KMS-11 (cell line): ENCODE data around the gene CNPY2.

Experiments
- H2AFZ ChIP-seq: fragments of 200-600 bp; sonication (generic); 2 replicates; pipeline ENCODE4 v1.6.1; 2016; ENCODE audit warnings: antibody characterized with exemption, mixed run types, low read depth
- H3K27ac ChIP-seq: fragments of 200-600 bp; sonication (generic); 2 replicates; pipeline ENCODE4 v1.6.1; 2016; ENCODE audit warnings: mild to moderate bottlenecking, mixed run types
- H3K27me3 ChIP-seq: fragments of 200-600 bp; sonication (generic); 2 replicates; pipeline ENCODE4 v1.6.1; 2017; ENCODE audit warnings: mild to moderate bottlenecking, low read depth, mixed run types, moderate library complexity; ENCODE audit not compliant: insufficient read depth
- H3K36me3 ChIP-seq: fragments of 200-600 bp; sonication (generic); 2 replicates; pipeline ENCODE4 v1.6.1; 2017; ENCODE audit warnings: mild to moderate bottlenecking, mixed run types; ENCODE audit not compliant: insufficient read depth
- H3K4me1 ChIP-seq: fragments of 200-600 bp; sonication (generic); 2 replicates; pipeline ENCODE4 v1.6.1; 2016; ENCODE audit warnings: mild to moderate bottlenecking, low read depth, mixed run types; ENCODE audit not compliant: poor library complexity, severe bottlenecking
- H3K4me2 ChIP-seq: fragments of 200-600 bp; sonication (generic); 2 replicates; pipeline ENCODE4 v1.7.0; 2016; ENCODE audit warnings: mild to moderate bottlenecking, mixed run types
- H3K4me3 ChIP-seq: fragments of 200-600 bp; sonication (generic); IDR thresholded peaks from 2 replicates; pipeline ENCODE4 v1.6.1; 2017; ENCODE audit warnings: low read depth, low read length, mixed read lengths; ENCODE audit not compliant: insufficient read depth
- H3K79me2 ChIP-seq: fragments of 200-600 bp; sonication (generic); 2 replicates; pipeline ENCODE4 v1.6.1; 2016; ENCODE audit warnings: low read depth, mixed run types; ENCODE audit not compliant: insufficient read depth
- H3K9ac ChIP-seq: fragments of 200-600 bp; sonication (generic); 2 replicates; pipeline ENCODE4 v1.6.1; 2016; ENCODE audit warnings: mild to moderate bottlenecking, mixed run types
- H4K20me1 ChIP-seq: fragments of 200-600 bp; sonication (generic); 2 replicates; pipeline ENCODE4 v1.6.1; 2016; ENCODE audit warnings: mild to moderate bottlenecking, mixed run types; ENCODE audit not compliant: insufficient read depth
- TF ChIP-seq, protein P1 (sequence below): fragments of 200-600 bp; sonication (generic); conservative IDR thresholded peaks from 2 replicates; pipeline ENCODE4 v1.6.1; 2017; ENCODE audit warnings: low read depth, mild to moderate bottlenecking, antibody characterized with exemption, low read length, moderate library complexity, mixed read lengths

CNPY2 gene

DNA sequence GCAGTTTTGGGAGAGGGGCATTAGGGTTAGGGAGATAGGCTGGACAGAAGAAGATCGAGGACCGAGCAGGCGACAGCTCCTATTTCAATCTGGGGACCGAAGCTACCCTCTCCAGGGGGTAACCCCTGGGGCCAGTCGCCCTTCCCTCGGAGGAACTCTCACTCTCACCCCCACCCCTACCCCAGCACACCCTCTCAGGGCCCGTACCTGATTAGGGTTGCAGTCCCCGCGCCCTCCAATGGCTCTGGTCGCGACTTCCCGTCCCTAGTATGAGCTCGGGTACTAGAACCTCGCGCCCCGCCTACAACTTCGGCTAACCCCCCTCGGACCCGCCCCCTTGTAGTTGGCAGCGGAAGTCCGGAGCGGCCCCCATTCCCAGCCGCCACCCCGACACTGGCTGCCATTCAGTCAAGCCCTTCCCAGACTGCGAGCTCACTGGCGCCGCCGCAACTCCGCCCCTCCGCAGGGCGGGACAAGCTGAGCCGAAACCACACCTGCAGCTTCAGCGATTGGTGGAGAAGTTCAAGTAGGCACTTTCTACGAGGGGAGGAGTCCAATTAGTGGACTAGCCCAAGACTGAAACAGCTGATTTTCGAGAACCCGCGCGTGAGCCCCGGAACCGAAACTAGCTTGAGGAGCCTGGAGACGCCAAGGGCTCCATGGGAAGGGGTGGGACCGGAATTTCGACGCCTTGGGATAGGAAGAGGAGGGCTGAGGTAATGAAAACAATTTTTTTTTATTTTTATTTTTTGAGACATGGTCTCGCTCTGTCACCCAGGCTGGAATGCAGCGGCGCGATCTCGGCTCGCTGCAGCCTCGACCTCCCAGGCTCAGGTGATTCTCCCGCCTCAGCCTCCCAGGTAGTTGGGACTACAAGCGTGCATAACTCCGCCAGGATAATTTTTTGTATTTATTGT, 44.3 kb upstream of the CNPY2 start, which contains the start of gene STAT2:
STAT2 (minus strand) TSS at position 257 of the 917 bp plus-strand sequence. CDS start 3,536 bp downstream, outside the sequence.
- H3K4me3 ChIP-seq = peak within 1 kb of the TSS; percentile 71
- TF ChIP-seq, protein P1, sequence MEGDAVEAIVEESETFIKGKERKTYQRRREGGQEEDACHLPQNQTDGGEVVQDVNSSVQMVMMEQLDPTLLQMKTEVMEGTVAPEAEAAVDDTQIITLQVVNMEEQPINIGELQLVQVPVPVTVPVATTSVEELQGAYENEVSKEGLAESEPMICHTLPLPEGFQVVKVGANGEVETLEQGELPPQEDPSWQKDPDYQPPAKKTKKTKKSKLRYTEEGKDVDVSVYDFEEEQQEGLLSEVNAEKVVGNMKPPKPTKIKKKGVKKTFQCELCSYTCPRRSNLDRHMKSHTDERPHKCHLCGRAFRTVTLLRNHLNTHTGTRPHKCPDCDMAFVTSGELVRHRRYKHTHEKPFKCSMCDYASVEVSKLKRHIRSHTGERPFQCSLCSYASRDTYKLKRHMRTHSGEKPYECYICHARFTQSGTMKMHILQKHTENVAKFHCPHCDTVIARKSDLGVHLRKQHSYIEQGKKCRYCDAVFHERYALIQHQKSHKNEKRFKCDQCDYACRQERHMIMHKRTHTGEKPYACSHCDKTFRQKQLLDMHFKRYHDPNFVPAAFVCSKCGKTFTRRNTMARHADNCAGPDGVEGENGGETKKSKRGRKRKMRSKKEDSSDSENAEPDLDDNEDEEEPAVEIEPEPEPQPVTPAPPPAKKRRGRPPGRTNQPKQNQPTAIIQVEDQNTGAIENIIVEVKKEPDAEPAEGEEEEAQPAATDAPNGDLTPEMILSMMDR = no peak
- peak within 1 kb of the TSS; percentile 17; the same call in 1 of the 2 replicates for H3K9ac ChIP-seq
- peak within 1 kb of the TSS; percentile 48 for H2AFZ ChIP-seq
- H3K79me2 ChIP-seq = peaks cover 18% of the 10 kb centered on the region
- peak within 1 kb of the TSS; percentile 66 for H3K4me2 ChIP-seq
- H3K27me3 ChIP-seq = no peaks in the 10 kb centered on the region
- H4K20me1 ChIP-seq = no peaks in the 10 kb centered on the region
- peak within 1 kb of the TSS; percentile 64 for H3K27ac ChIP-seq
- H3K4me1 ChIP-seq = peaks cover 36% of the 10 kb centered on the region
- no peaks in the 10 kb centered on the region; the same call in 1 of the 2 replicates for H3K36me3 ChIP-seq

DNA sequence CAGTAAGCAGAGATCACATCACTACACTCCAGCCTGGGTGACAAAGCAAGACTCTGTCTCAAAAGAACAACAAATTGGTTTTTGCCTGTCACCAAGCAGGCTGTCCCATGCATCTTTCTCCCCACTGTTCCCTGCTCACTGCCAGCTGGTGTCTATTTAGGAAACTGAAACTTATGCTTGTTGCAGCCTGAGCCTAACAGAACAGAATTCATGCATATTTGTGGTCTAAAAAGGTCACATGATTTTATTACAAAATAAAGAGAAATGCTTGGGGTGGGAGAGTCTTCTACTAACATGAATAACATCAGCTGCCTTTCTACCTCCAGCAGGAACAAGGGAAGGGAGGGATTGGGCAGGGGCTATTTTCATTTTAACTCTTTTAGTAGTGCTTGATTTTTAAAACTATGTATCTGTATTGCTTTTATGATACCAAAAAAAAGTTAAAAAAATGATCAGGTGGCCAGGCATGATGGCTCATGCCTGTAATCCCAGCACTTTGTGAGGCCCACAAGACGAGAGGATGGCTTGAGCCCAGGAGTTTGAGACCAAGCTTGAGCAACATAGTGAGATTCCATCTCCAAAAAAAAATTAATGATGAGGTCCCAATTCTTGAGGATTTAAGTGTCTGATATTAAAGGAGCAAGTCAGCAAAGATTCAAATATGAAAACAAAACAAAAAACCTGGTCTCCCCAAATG, 43.2 kb upstream of the CNPY2 start:
- peak overlapping the region; percentile 17; the same call in 1 of the 2 replicates for H3K9ac ChIP-seq
- H3K4me3 ChIP-seq = no peak overlapping the region
- TF ChIP-seq, protein P1 = peak; percentile 11; the same call in 1 of the 2 replicates
- peak overlapping the region; percentile 3; the same call in 1 of the 2 replicates for H2AFZ ChIP-seq
- peaks cover 36% of the 10 kb centered on the region for H3K4me1 ChIP-seq
- H3K36me3 ChIP-seq = no peaks in the 10 kb centered on the region; the same call in 1 of the 2 replicates
- peak overlapping the region; percentile 61 for H3K4me2 ChIP-seq
- H4K20me1 ChIP-seq = no peaks in the 10 kb centered on the region
- H3K27me3 ChIP-seq = no peaks in the 10 kb centered on the region
- H3K27ac ChIP-seq = peak overlapping the region; percentile 64
- H3K79me2 ChIP-seq = peaks cover 18% of the 10 kb centered on the region

DNA sequence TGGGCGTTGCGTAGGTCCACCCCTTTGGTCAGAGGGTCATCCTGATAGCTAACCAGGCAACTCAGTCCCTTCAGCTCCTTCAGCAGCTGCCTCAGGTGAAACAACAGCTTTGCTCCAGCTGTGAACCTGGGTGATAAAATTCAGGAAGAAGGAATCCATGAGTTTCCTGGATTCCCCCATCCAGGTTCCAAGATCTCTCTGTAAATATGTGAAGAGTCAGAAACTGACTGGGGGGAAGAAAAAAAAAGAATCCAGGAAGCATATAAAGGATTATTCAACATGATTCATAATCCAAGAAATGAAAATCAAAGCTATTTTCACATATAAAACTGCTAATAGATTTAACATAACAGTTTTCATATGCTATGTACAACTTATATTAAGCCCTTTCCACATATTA, 35.5 kb upstream of the CNPY2 start:
- Histone ChIP-seq H3K36me3 (peaks cover 22% of the 10 kb centered on the region; the same call in 1 of the 2 replicates), H3K9ac (no peak overlapping the region)

DNA sequence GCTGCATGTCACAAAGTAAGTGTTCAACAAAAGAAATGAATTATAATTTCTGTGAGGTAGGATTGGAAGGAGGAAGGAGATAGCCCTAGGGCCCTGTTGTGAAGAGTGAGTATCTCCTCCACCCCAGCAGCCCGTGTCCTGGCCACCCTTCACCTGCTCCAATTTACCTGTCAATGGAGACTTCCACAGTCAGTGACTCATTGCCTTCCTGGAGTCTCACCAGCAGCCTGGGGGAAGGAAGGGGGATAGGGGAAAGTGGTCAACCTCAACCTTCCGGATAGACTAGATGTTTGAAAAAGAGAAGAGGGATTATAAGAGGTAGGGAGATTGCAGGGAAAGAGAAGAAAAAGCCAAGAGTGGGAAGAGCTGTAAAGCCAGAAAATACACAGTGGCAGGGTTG, 34.9 kb upstream of the CNPY2 start:
- Histone ChIP-seq H3K79me2 (no peaks in the 10 kb centered on the region), H3K4me3 (no peak overlapping the region), H3K4me1 (no peaks in the 10 kb centered on the region), H3K4me2 (no peak overlapping the region), H3K27ac (no peak overlapping the region), H3K27me3 (no peaks in the 10 kb centered on the region), H3K36me3 (peaks cover 22% of the 10 kb centered on the region; the same call in 1 of the 2 replicates), H2AFZ (no peak overlapping the region), H3K9ac (no peak overlapping the region), H4K20me1 (no peaks in the 10 kb centered on the region)
- TF ChIP-seq, protein P1 = no peak

More for the DNA sequence above, 35.5 kb upstream of the CNPY2 start:
- Histone ChIP-seq H3K79me2 (no peaks in the 10 kb centered on the region), H3K4me3 (no peak overlapping the region), H2AFZ (no peak overlapping the region), H3K27ac (no peak overlapping the region), H4K20me1 (no peaks in the 10 kb centered on the region), H3K27me3 (no peaks in the 10 kb centered on the region), H3K4me1 (peaks cover under 1% of the 10 kb centered on the region), H3K4me2 (no peak overlapping the region)
- TF ChIP-seq, protein P1 = no peak
